ENCODE measurements around the gene PCDHB3.
"Not testable (repeated sequence)": the region's sequence is repeated elsewhere in the genome, so short reads cannot be mapped to it uniquely, and the experiment has no call there.

The PCDHB3 gene

DNA sequence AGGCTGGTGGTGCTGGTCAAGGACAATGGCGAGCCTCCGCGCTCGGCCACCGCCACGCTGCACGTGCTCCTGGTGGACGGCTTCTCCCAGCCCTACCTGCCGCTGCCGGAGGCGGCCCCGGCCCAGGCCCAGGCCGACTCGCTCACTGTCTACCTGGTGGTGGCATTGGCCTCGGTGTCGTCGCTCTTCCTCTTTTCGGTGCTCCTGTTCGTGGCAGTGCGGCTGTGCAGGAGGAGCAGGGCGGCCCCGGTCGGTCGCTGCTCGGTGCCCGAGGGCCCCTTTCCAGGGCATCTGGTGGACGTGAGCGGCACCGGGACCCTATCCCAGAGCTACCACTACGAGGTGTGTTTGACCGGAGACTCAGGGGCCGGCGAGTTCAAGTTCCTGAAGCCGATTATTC is 37.1 kb downstream of the PCDHB3 start:
- DNase-seq = not testable (repeated sequence)

DNA sequence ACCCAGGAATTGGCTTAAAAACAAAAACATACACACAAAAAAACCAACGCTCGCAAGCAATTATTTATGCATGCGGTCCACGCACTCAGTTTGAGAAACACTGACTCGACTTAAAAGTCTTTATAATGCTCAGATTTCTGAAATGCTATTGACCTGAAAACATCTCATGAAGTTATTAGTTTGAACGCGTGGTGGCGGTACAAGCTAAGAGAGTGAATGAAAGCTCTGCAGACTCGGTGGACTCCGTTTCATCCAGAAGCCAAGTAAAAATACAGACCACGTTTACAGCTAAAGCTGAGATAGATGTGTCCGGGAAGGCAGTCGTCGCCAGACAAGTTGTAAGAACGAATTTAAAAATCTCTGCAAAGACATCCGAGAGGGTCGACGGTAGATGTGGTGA is 49.5 kb downstream of the PCDHB3 start, which contains the start of gene PCDHB6:
Gene PCDHB6, plus strand, starts transcription at position 246 of the 400 bp plus-strand sequence. CDS start 201 bp downstream, outside the sequence.
- DNase-seq = no peak

DNA sequence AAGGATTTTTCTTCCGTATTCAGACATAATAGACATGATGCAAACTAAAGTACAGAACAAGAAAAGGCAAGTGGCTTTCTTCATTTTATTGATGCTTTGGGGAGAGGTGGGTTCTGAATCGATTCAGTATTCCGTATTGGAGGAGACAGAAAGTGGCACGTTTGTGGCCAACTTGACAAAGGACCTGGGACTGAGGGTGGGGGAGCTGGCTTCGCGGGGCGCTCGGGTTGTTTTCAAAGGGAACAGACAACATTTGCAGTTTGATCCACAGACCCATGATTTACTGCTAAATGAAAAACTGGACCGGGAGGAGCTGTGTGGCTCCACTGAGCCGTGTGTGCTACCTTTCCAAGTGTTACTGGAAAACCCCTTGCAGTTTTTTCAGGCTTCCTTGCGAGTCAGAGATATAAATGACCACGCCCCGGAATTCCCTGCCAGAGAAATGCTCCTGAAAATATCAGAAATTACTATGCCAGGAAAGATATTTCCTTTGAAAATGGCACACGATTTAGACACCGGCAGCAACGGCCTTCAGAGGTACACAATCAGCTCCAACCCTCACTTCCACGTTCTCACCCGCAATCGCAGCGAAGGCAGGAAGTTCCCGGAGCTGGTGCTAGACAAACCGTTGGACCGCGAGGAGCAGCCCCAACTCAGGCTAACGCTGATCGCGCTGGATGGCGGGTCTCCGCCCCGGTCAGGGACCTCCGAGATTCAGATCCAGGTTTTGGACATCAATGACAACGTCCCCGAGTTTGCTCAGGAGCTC is 50.1 kb downstream of the PCDHB3 start:
- DNase-seq = no peak

DNA sequence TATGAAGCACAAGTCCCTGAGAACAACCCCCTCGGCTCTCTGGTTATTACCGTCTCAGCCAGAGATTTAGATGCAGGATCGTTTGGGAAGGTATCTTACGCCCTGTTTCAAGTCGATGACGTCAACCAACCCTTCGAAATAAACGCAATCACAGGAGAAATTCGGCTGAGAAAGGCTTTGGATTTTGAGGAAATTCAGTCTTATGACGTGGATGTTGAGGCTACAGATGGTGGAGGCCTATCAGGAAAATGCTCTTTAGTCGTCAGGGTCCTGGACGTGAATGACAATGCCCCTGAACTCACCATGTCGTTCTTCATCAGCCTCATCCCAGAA is 50.7 kb downstream of the PCDHB3 start:
- no peak for DNase-seq

DNA sequence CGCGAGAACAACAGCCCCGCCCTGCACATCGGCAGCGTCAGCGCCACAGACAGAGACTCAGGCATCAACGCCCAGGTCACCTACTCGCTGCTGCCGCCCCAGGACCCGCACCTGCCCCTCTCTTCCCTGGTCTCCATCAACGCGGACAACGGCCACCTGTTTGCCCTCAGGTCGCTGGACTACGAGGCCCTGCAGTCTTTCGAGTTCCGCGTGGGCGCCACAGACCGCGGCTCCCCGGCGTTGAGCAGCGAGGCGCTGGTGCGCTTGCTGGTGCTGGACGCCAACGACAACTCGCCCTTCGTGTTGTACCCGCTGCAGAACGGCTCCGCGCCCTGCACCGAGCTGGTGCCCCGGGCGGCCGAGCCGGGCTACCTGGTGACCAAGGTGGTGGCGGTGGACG is 51.4 kb downstream of the PCDHB3 start:
- not testable (repeated sequence) for DNase-seq

DNA sequence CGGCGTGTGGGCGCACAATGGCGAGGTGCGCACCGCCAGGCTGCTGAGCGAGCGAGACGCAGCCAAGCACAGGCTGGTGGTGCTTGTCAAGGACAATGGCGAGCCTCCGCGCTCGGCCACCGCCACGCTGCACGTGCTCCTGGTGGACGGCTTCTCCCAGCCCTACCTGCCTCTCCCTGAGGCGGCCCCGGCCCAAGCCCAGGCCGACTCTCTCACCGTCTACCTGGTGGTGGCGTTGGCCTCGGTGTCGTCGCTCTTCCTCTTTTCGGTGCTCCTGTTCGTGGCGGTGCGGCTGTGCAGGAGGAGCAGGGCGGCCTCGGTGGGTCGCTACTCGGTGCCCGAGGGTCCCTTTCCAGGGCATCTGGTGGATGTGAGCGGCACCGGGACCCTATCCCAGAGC is 51.8 kb downstream of the PCDHB3 start:
- DNase-seq = not testable (repeated sequence)

Data from NCI-H1930 (cell line).